Measurements from ENCODE around the gene DNASE1L2.

GRCh38 chr16:2229632-2230250 lies 6.5 kb upstream of the DNASE1L2 start:
- TF ChIP-seq CTCF (IDR thresholded peaks at IDR 0.05 in 2 of 3, conservative IDR thresholded peaks at IDR 0.05 in 1 of 3; ENCODE audit: borderline replicate concordance in 1 of 3, insufficient read depth in 1 of 3, low read depth in 2 of 3, low read length in 2 of 3) (no peak), POLR2A (IDR thresholded peaks at IDR 0.05; ENCODE audit: borderline replicate concordance, extremely low read depth, insufficient read depth, insufficient read length) (no peak), RAD21 (IDR thresholded peaks at IDR 0.05; ENCODE audit: low read depth) (no peak), JUND (IDR thresholded peaks at IDR 0.05) (no peak), YY1 (IDR thresholded peaks at IDR 0.05; ENCODE audit: extremely low read depth, insufficient replicate concordance, low read depth, low read length) (no peak), TCF7L2 (IDR thresholded peaks at IDR 0.05; ENCODE audit: borderline replicate concordance, extremely low read depth, insufficient read depth, insufficient read length) (no peak), ZNF274 (IDR thresholded peaks at IDR 0.05; ENCODE audit: low read depth, low read length) (no peak), ZBTB33 (IDR thresholded peaks at IDR 0.05; ENCODE audit: extremely low read depth, insufficient replicate concordance, low read length) (no peak), EZH2phosphoT487 (IDR thresholded peaks at IDR 0.05; ENCODE audit: borderline replicate concordance) (no peak), SRF (IDR thresholded peaks at IDR 0.05; ENCODE audit: low read depth) (no peak), SIN3A (IDR thresholded peaks at IDR 0.05; ENCODE audit: low read depth) (no peak), REST (IDR thresholded peaks at IDR 0.05; ENCODE audit: low read depth) (no peak), POLR2AphosphoS5 (IDR thresholded peaks at IDR 0.05; ENCODE audit: low read depth, low read length) (no peak), MAX (IDR thresholded peaks at IDR 0.05) (no peak)

Data from HCT116 (cell line).